AG09309 (cell line): ENCODE measurements around the gene ALS2.

Experiments used
- DNase-seq: peaks from one replicate; pipeline ENCODE4 v3.0.0-alpha.2; 2010; ENCODE audit warnings: low read depth
- H3K4me3 ChIP-seq: 2 replicates; pipeline ENCODE4 v1.5.1; 2011; ENCODE audit warnings: mild to moderate bottlenecking, low read depth, low read length, moderate library complexity; ENCODE audit not compliant: control insufficient read depth
- TF ChIP-seq, protein P1 (sequence below): IDR thresholded peaks from 2 replicates; pipeline ENCODE4 v1.5.1; 2011; ENCODE audit warnings: mild to moderate bottlenecking, low read depth, low read length, inconsistent platforms; ENCODE audit not compliant: insufficient read depth, control insufficient read depth; ENCODE audit errors: missing control alignments

ALS2 gene

DNA sequence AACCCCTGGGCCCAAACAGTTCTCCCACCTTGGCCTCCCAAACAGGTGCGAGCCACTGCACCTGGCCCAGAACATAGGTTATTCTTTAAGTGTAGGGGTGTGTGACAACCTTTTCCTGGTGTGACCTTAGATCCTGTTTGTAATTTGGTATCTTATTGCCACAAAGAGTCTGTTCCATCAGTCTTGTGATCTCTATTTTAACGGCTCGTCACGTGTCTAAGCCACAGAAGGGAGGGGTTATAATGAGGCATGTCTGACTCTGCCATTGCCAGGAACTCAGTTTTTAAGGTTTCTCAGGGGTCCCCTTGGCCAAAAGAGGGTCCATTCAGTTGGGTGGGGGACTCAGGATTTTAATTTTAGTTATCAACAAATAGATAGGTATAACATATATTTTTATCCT, 4.4 kb upstream of the ALS2 start:
- H3K4me3 ChIP-seq = no peak overlapping the region
- DNase-seq = no peak
- TF ChIP-seq, protein P1, sequence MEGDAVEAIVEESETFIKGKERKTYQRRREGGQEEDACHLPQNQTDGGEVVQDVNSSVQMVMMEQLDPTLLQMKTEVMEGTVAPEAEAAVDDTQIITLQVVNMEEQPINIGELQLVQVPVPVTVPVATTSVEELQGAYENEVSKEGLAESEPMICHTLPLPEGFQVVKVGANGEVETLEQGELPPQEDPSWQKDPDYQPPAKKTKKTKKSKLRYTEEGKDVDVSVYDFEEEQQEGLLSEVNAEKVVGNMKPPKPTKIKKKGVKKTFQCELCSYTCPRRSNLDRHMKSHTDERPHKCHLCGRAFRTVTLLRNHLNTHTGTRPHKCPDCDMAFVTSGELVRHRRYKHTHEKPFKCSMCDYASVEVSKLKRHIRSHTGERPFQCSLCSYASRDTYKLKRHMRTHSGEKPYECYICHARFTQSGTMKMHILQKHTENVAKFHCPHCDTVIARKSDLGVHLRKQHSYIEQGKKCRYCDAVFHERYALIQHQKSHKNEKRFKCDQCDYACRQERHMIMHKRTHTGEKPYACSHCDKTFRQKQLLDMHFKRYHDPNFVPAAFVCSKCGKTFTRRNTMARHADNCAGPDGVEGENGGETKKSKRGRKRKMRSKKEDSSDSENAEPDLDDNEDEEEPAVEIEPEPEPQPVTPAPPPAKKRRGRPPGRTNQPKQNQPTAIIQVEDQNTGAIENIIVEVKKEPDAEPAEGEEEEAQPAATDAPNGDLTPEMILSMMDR = no peak

DNA sequence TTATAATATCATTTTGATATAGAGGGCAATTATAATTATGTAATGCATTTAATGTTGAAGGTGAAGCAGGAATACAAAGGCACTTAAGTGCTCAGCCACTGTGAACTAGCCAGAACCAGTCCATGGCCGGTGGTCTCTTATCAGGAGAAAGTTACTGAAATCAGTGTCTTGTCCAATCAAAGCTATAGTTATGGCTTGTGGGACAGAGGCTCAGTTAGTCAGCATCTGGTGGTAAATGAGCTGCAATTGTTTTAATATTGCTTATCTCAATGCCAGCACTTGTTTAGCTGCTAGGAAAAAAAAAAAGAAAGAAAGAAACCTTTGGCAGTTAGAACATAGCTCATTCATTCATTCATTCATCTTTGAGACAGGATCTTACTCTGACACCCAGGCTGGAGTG, 3.8 kb upstream of the ALS2 start:
- DNase-seq = no peak
- H3K4me3 ChIP-seq = no peak overlapping the region
- TF ChIP-seq, protein P1 = no peak

DNA sequence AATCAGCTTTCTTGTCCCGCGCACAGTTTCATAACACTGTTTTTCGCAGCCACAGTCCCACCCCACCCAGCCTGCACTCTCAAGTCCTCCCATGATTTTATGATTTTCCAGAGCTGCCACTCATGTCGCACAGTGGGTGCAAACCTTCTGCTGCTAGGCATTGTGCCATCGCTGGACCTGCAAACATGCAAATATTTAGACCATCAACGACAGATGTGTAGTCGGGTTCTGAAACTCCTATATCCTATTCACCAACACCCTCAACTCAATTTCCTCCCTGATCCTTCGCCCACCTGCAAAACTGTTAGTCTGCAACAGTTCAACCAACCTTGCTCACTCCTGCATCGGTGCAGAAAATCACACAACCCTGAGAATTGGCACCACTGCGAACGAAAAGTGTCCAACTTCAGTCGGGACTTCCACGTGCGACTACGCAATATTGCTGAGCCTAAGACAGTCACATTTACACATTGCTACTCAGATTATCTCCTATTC, 871 bp upstream of the ALS2 start:
- TF ChIP-seq, protein P1 = no peak
- DNase-seq = no peak
- H3K4me3 ChIP-seq = peak overlapping the region; percentile 97

DNA sequence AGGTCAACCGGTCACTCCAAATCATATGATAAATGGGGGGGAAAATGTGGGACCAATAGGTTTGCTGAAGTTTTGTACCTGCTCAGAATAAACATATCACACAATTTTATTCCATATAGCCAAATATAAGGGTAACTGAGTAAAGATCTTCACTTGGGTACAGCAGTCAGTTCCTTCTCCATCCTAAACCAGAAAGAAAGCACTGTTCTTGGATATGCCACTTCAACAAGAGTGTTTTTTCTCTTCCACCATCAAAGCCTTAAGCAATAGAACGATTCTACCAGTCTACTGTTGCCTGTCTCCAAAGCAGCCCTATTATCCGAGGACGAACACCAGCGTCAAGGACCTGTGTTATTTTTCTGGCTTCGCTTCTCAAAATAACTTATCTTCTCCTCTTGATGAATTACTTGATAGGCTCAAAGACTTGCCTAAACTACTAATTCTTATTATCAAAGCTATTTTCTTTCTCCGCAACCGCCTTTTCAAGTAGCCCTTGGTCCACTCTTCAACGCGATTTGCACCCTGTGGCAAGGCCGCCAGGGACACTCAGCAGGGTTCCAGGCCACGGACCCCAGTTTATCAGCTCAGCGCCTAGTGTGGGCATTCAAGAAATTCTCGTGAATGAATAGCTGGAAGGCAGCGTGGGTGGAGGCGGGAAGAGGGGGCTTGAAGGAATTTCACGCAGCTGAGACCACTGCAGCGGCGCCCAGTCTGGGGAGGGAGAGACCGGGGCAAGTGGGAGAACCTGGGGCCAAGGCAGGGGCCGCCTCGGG, 646 bp downstream of the ALS2 start:
- TF ChIP-seq, protein P1 = no peak
- no peak for DNase-seq

DNA sequence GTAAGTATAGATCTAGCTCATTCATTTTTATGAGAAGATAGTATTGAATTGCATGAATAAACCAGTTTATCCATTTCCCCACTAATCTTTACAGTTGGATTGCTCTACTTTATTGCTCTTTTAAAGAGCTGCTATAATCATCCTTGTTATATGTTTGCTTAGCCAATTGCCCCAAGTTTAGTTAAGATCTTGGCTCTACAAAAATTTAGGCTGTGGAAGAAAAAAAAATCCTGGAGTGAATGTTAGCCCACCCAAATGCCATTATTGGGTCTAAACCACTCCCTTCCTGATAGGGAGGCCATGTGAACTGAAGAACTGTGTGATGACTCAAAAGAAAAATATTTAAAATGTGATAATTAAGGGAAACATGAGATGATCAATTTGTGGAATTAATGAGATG, 2.9 kb downstream of the ALS2 start:
- TF ChIP-seq, protein P1 = no peak
- DNase-seq = no peak
- H3K4me3 ChIP-seq = no peak overlapping the region

More for the DNA sequence above, 646 bp downstream of the ALS2 start:
- H3K4me3 ChIP-seq = peak overlapping the region; percentile 97

DNA sequence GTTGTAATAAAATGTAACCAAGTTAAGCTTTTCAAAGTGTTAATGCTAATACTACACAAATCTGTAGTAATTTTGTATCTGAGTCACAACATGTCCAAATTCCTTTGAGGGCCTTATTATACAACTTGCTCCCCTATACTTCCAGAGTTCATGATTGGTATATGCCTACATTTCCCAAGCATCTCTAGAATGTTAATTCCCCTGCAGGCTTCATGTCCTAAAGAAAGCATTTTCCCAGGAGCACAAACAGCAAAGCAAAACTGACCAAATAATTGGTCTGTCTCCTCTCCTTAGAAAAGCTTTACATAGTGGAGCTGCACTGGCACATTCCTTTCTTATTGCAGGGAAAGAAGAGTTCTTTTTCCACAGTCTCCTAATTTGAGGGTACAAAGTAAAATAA, 3.7 kb downstream of the ALS2 start:
- TF ChIP-seq, protein P1 = no peak
- DNase-seq = no peak

More for the DNA sequence above, 3.7 kb downstream of the ALS2 start:
- no peak overlapping the region for H3K4me3 ChIP-seq
